LNCaP clone FGC (cell line): ENCODE results near the gene CFAP92.
A peak's percentile ranks its signal among the peaks of the same experiment; 100 is the strongest.

Experiments used
- DNase-seq: peaks from one replicate; pipeline ENCODE4 v3.0.0-alpha.2; 2011; ENCODE audit warnings: low read depth
- H3K4me3 ChIP-seq: 2 replicates; pipeline ENCODE4 v1.5.1; 2011; ENCODE audit warnings: mild to moderate bottlenecking, low read depth, low read length, control low read depth
- CTCF ChIP-seq: IDR thresholded peaks from 2 replicates; pipeline ENCODE4 v1.5.1; 2012; ENCODE audit warnings: mild to moderate bottlenecking; ENCODE audit not compliant: control insufficient read depth, insufficient read depth; ENCODE audit errors: extremely low read depth

The CFAP92 gene

GRCh38 chr3:129025691-129026435 is 32.0 kb upstream of the CFAP92 start:
- no peak for TF ChIP-seq CTCF
- H3K4me3 ChIP-seq = no peak overlapping the region

GRCh38 chr3:129025108-129025507 is 31.2 kb upstream of the CFAP92 start:
- H3K4me3 ChIP-seq = no peak overlapping the region
- TF ChIP-seq CTCF = no peak
- no peak for DNase-seq

More at GRCh38 chr3:129025691-129026435, 32.0 kb upstream of the CFAP92 start:
- DNase-seq = no peak

DNA sequence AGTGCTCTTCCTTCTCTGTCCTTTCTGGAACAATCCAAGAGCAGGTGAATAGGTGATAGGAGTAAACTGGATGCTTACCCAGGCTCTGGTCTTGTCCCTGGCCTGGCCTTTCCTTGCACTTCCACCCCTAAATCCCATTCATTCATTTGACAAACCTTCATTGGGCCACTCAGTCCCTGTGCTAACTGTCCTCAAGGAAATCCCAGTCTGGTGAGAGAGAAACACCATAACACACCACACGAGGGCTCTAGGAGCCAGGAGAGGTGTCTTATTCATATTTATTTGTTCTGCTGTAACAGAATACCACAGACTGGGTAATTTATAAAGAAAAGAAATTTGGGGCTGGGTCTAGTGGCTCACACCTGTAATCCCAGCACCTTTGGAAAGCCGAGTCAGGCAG is 30.0 kb upstream of the CFAP92 start:
- TF ChIP-seq CTCF = peak; percentile 62
- DNase-seq = no peak
- H3K4me3 ChIP-seq = no peak overlapping the region

- H3K4me3 ChIP-seq = no peak overlapping the region
- no peak for DNase-seq
- no peak for TF ChIP-seq CTCF
Observed at GRCh38 chr3:129023008-129023358, 29.1 kb upstream of the CFAP92 start.

DNA sequence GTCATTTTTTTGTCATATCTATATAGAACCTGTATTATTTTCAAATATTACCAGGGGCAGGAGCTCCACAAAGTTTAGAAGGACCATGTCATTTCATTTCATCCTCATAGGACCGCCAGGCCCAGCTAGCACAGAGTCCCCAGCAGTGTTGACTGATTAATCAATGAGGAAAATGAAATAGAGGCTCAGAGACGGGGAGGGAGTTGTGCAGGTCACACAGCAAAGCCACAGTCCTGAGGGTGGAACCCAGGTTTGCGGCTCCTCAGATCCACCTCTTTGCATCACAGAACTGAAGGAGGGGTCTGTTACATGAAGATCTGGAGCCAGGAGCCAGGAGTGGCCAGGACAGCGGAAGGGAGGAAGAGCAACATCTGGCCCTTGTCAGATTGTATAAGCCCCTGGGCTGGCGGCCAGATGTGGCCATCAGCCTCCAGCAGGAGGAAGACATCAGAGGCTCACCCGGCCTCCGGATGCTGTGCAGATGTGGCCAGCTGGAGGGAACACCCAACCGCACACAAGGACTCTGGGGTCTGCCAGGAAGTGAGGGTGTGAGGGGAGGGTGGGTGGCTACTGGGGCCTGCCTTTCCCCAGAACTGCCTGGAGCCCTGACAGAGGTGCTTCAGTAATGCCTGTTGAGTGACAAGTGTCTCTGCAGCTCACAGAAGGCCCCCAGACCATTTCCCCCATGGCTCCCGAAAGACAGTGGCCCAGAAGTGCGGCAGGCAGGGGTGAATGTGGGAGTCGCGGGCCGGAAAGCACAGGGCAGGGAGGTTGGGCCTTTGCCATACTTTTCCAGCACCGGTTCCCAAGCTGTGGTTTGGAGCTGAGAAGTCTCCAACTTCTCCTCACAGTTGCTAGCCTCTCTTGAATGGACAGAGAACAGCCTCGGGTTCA is 28.5 kb upstream of the CFAP92 start:
- no peak for TF ChIP-seq CTCF
- DNase-seq = no peak
- no peak overlapping the region for H3K4me3 ChIP-seq

- no peak overlapping the region for H3K4me3 ChIP-seq
- DNase-seq = no peak
- TF ChIP-seq CTCF = no peak
Observed at GRCh38 chr3:129021140-129021551, 27.3 kb upstream of the CFAP92 start.

- no peak overlapping the region for H3K4me3 ChIP-seq
- no peak for DNase-seq
- TF ChIP-seq CTCF = no peak
Observed at GRCh38 chr3:129020691-129021090, 26.8 kb upstream of the CFAP92 start.
